ENCODE data around the gene KTN1.

GRCh38 chr14:55731881-55732498 lies 152.0 kb downstream of the KTN1 start:
- peak in 2 of 3 experiments; percentile 33 to 45 for TF ChIP-seq CTCF (IDR thresholded peaks at IDR 0.05)
- no peak for TF ChIP-seq POLR2A (IDR thresholded peaks at IDR 0.05)
